GM21717 (cell line): Measurements from ENCODE around the gene IGF2R.

Source experiments
- ATAC-seq: cut with Tn5 transposase; IDR thresholded peaks from one replicate; pipeline ENCODE4 v1.9.1; 2021; ENCODE audit warnings: mild to moderate bottlenecking, moderate library complexity; ENCODE audit not compliant: unreplicated experiment

Gene IGF2R

DNA sequence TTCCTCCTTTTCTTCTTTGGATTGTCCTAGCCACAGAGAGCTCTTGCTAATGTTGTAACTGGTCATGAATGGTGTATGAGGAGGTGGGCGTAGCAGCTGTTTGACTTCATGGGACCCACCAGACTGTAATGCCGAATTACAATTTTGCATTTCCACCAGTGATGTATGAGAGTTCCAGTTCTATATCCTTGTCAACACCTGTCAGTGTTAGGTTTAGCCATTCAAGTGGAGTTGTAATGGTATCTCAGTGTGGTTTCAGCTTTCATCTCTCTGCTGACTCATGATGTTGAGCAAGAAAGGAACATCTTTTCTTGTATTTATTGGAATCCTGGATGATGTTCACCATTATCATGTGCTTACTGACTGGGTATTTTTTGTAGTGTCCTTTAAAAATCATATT lies 5.1 kb downstream of the IGF2R start:
- peak; percentile 60 for ATAC-seq

DNA sequence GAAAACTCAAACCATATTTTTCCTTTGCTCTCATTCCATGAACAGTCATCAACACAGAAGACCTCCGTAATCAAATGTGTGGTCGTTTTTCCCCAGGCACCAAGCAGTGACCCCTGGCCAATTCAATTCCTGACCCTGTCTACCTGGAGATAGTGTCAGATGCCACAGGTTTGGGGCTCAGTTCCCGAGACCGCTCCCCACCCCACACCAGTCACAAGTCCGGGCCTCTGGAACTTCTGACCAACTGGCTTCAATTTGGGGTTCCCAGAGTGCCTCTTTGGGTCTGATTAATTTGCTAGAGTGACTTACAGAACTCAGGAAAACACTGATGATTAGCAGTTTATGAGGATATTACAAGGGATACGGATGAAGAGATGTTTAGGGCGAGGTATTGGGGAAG lies 6.0 kb downstream of the IGF2R start:
- ATAC-seq: no peak

DNA sequence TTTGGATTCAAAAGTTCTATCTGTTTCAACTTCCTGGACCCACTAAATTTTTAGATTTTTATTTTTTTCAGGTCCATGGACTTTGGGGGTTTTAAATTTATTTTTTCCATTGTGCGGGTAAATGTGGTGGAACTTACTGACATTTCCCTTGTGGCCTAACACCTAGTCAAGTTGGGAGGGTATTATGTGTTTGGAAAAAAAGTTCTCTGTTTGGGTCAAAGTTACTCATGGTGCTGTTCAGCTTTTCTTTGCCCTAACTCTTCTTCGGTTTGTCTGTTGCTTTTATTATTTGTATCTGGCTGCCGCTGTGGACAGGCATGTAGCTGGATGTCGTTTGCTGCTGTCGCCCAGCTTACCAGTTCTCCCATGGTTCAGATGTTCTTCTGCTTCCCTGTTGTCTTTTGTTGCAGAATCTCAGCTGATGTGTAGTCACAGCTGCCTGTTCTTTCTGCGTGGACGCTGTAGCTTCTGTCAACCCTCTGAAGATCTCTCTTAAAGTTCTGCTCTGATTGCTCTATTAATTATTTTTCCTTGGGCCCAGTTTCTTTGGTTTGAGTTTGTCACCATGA lies 7.9 kb downstream of the IGF2R start:
- no peak for ATAC-seq

DNA sequence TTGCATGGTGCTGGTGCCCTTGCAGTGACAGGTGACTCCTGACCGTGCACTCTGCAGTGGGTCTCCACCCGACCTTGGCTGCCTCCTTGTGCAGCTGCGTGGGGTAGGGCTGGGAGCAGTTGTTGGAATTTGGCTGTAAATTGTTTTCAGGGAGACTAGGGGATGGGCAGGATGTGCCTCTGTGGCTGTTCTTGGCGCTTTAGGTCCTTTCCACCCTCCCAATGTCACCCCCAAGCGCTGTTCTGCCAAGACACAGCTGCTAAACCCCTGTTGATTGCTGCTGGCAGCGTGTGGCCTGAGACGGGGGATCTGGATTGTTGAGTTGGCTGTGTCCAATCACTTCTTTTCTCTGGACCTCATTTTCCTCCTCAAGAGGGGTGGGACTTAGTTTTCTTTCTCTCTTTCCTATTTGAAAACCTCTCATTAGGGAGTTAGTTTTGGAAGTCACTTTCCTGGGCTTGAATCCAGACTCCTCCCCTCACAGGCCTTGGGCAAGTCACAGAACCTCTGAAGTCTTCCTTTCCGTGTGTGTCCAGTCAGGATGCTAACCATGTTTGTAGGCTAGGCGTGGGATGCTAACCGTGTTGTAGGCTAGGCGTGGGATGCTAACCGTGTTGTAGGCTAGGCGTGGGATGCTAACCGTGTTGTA lies 8.5 kb downstream of the IGF2R start:
- no peak for ATAC-seq

DNA sequence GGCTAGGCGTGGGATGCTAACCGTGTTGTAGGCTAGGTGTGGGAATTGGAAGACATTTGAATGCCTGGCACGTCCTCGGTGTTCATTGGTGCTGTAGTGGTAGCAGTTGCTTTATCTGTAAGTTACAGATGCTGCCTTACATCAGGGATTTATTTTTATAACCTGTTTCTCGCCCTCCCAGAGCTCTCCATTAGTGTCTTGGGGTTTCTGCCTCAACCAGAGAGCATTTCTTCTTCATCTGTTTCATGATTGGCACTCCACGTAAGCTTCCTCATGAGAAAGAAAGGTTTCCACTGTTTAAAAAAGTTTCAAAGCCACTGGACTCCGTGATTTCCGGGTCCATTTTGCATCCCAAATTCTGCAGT lies 9.0 kb downstream of the IGF2R start:
- no peak for ATAC-seq

DNA sequence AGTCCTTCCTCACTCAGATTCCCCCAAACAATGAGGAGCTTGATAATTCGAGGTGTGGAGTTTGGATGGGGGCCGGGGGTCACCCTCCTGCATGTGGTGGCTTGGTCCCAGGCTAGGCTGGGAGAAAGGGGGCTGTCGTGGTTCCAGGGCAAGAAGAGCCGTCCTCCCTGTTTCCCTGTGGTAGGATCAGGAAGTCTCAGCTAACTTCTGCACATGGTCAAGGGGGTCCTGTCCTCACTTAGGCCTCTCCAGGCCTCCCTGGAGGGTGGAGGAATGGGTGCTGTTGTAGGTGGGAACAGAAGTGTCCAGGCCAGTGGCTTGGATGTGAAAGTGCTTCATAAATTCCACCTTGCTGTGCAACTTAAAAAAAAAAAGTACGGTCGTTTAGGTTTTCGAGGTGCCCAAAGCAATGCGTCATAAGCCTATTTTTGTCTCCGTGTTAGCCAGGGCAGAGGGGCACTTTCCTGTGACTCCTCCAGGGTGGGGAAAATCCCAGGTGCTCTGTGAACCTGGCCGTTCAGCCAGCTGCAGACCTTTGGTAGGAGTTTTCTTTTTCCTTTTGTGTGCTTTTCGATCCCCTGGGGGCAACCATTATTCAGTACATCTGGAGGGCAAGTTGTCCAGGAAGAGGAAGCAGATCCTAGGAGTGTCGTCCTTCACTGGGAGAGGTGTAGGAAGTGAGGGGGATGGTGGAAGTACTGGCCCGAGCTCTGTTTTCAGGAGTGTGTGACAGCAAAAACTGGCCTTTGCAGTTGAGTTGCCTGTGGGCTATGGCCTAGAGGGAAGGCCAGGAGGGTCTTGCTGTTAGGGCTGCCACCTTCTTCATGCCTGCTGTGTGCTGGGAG lies 9.6 kb downstream of the IGF2R start:
- ATAC-seq: peak; percentile 32

DNA sequence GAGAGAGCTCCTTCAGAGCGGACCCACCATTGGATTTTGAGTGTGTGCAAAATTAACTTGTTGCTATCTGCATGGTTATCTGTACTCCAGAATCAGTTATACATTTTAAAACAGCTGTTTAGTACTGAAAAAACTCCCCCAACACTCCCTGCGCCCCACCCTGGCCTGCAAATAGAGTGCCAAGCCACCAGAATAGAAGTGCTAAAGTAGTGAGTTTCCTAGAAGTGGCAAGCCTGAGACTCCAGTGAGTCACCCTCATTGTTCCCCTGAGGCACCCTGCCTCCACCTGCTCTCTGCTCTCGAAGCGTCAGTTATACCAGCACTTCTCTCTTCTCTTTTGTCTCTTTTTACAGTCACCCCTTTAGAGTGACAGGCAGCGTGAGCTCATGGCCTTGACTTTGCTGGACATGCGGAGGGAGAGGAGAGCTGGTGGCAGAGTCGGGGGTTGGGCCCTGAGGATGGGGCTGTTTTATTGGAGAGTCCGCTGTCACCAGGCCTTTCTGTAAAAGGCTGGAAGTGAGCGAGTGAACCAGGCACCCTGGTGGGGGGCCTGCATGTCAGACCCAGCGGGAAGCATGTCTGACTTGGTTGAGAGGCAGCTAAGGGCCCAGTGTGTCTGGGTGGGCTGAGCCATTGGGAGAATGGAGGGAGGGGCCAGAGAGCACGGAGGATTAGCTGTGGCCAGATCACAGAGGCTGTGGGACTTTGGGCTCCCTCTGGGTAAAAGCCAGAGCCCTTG lies 10.4 kb downstream of the IGF2R start:
- ATAC-seq: peak; percentile 74

DNA sequence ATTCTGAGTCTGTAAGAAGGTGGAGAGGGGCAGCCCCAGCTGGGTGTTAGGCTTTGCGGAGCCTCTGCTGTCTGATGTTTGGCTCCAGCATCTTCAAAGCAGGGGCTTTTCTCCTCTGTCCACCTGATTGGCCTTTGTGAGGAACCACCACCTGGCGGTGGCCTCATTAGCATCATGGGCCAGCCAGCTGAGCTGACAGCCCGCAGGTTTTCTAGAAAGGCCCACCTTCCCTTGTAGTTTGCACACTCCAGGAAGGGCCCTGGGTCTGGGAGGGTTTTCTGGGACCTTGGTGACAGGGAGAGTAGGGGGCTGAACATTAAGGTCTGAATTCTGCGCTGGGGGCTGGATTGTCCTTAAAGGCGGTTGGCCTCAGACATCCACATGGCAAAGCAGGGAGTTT lies 11.6 kb downstream of the IGF2R start:
- no peak for ATAC-seq

DNA sequence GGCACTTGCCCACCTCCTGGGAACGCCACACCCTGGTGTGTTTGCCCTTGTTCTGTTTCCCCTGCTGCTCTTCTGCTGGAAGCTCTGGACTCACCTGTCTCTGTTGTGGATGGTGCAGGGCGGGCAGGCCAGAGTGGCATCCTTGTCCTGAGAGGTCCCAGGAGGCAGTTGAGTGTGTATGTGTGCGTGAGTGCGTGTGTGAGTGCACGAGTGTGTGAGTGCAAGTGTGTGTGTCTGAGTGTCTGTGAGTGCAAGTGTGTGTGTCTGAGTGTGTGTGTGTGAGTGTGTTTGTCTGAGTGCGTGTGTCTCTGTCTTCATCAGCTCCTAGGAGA lies 12.2 kb downstream of the IGF2R start:
- ATAC-seq: no peak

DNA sequence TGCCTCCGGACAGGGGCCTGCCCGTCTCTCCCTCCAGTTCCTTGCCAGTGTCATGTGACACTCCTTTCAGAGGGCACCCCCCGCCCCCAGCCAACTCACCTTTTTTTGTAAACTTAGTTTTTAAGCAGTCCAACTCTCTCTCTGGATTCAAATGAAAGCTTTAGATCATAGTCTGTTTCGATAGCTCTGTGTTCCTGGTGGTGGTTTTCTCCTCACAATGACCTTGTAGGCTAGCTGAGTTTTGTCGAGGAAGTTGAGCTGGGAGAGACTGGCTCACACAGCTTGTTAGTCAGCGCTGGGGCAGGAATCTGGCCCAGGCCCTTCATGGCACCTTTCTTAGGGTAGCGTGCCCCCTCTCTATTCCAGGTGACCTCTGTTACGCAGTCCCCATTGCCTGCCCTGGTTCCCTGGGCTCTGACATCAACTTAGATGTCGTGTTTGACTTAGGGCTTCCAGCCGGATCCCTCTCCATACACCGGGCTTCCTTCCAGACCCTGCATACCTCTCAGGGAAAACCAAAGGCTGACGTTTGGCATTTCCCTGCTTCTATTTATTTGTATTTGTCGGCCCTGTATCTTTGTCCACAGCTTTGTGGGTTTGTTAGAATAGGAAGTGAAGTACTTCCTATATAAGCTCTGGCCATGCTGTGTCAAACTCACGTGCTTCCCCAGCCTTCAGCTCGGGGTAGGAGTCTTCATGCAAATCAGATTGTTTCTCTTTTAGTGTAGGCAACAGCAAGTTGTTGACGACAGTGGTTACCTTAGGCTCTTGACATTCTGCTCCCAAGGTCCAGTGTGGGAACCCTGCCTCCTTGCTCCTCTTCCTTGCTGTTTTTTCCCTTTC lies 12.7 kb downstream of the IGF2R start:
- peak; percentile 57 for ATAC-seq

DNA sequence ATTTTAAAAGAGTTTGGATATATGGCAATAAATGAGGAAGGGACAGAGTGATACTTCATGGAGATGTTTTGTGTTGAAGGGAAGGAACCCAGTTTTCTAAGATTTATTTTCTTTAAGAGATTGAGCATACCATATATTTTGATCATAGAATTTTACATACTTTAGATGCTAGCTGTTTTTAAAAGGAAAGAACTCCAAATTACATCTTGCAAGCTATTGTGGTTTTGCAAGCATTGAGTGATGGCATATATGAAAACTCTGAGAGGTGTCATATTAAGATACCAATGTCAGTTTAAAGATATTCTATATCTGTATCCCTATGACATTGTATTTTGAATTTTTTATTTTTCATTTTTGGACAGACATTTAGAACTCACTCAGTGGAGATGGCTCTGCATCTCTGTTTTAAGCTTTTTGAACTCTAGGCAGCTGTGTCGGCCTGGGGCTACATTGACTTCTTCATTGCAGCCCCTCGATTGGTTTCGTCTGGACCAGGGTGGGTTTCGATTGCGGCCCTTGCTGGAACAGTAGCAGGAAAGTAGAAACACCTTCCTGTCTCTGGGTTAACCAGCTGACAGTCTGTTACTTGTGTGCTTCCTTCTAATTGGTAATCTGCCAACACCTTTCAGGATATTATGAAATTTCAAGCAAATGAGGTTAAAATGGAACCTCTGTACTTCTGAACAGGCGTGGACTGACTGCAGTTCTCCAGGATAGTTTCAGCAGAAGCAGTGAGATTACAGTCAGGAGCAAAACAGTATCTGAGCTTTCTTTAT lies 14.0 kb downstream of the IGF2R start:
- ATAC-seq: no peak

DNA sequence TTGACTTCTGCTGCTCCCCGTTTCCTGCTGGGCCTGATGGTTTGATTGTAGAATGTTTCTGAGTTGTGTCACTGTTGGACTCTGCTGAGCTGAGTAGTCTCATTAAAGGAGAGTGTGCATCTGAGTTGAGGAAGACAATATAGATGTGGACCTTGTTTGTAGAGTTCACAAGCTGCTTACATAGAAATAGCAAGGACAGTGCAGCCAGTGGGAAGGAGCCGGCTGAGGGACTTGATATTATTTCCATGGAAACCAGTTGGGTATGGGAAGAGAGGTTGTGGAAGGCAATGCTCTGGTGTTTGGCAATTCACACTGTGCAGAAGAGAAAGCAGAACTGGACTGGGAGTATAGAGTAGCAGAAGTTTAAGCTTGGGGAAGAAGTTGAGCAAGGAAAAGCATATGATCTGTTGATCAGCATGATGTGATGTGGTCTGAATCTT lies 14.8 kb downstream of the IGF2R start:
- ATAC-seq: no peak

DNA sequence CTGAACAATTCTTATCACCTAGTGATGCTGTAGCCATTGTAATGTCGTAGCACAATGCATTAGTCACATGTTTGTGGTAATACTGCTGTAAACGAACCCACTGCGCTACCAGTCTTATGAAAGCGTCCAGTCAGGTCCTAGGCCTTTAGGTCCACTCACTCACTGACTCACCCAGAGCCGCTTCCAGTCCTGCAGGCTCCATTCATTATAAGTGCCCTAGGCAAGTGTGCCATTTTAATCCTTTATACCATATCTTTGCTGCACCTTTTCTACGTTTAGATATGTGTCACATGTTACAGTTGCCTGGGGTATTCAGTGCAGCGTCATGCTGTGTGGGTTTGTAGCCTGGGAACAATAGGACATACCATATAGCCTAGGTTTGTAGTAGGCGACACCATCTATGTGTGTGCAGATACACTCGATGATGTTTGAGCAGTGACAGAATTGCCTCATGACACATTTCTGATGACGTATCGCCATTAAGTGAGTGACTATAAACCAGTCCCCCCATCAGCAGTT lies 15.4 kb downstream of the IGF2R start:
- no peak for ATAC-seq

DNA sequence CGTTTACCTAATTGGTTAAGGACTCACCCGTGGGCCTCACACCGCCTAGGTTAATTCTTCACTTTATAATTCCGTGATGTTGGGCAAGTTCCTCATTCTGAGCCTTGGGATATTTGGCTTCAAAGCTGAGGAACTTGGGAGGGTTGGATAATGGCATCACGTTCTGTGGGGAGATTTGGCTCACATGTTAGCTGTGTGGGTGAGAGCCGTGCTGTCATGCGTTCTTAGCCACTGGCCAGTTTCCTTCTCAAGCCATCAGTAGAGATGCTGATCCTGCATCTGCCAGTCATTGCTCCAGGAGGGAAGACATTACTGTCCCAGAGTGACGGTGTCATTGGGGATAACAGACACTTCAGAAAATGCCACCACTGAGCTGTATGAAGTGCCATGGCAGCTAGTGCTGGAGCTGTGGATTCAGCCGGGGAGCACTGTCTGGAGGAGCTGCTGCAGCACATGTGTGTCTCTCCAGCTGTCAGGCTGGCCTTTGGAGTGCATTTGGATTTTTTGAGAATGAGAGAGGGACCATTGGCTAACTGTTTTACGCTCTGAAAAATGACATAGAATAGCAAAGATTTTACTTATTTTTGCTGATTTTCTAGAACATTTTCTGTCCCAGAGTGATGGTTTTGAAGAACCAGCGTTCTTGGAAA lies 16.5 kb downstream of the IGF2R start:
- ATAC-seq: no peak

DNA sequence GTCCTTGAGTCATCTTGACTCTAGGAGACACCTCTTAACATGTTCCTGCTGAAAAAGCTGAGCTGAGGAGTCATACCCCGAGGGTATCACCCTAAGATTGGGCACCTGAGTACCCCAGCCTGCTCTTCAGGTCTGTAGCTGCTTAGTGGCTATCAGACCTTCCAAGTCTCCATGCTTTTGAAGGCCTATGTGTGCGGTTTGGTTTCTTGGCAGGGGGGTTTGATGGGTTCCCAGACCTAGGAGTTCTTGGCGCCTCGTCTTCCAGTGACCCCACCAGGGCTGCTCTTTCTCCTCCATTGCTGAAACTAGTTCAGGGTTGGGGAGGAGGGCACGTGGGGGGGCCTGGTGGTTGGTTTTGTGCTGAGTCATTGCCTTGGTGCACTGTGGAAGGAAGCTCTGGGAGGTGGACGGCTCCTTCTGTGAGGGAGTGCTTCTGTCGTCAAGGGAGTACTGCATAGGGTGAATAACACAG lies 20.1 kb downstream of the IGF2R start:
- ATAC-seq: no peak

DNA sequence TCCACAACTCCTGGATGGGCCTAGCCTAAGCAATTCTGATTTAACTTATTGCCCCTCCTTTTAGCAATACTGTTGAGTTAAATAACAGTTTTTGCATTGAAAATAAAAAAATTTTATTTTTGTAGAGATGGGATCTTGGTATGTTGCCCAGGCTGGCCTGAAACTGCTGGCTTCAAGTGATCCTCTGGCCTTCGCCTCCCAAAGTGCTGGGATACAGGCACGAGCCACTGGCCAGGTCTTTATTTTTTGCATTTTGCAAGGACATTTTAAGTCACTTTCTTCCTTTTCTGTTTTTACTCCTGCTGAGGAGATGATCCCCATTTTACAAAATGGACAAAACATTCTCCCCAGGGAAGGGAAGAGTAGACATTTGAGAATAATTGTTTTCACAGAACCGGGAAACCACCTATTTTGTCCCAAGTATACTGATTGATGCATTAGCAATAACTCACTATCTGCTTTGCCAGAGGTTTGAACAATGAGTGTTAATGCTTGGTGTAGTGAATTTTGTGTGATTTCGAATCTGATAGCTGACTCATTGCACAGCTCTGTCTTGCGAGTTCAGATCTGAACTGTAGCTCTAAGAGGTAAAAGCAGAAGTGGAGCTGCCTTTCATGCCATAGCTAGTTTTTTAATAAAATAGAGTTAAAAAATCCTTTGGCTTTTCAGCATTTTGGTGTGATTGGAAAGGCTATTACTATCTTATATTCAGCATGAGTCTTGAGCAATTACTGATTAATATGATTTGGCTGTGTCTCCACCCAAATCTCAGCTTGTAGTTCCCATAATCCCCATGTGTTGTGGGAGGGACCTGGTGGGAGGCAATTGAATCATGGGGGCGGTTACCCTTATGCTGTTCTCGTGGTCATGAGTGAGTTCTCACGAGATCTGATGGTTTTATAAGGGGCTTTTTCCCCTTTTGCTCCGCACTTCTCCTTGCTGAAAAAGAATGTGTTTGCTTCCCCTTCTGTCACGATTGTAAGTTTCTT lies 20.9 kb downstream of the IGF2R start:
- peak; percentile 90 for ATAC-seq

DNA sequence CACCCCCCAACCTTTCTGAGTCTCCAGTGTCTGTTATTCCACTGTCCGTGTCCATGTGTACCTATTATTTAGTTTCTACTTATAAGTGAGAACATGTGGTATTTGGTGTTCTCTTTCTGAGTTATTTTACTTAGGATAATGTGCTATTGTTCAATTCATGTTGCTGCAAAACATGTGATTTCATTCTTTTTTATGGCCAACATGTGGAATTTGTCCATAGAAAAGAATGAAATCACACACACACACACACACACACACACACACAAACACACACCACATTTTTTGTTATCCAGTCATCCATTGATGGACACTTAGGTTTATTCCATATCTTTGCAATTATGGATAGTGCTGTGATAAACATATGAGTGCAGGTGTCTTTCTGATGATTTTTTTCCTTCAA lies 23.5 kb downstream of the IGF2R start:
- no peak for ATAC-seq

DNA sequence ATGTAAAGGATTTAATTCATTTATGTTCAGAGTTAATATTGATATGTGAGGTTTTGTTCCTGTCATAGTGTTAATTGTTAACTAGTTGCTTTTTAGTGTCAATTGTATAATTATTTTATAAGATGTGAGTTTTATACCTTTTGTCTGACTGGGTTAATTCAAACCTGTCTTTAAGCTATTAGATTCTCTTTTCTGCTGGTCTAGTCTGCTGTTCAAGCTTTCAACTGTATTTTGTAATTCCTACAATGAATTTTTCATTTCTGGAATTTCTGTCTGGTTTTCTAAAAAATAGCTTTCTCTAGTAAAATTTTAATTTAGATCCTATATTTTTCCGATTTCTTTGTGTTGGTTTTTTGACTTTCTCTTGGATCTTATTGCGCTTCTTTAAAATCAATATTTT lies 26.5 kb downstream of the IGF2R start:
- ATAC-seq: no peak
